Epidermal melanocyte (primary cell): ENCODE measurements around the gene RCAN1.

Experiments
- DNase-seq: peaks from one replicate; pipeline ENCODE4 v3.0.0; 2011; ENCODE audit warnings: low spot score; ENCODE audit not compliant: insufficient read length

Gene RCAN1

GRCh38 chr21:34599534-34600101 is 15.3 kb downstream of the RCAN1 start:
- no peak for DNase-seq

DNA sequence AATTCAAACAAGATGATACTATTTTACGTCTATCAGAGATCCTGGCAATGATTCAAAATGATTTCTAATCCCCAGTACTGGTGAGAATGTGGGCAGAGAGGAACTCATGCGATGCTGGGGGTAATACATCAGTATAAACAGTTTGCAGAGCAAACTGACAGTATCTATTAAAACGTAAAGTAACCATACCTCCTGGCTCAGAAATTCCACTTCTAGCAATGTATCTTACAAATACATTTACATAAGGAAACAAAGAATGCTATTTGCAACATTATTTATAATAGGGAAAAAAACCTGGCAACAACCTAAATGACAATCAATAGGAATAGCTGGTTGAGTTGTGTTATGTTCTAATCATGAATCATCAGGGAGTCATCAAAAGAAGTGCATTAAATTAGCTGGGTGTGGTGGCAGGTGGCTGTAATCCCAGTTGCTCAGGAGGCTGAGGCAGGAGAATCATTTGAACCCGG is 15.9 kb downstream of the RCAN1 start:
- no peak for DNase-seq

GRCh38 chr21:34597406-34597805 is 17.5 kb downstream of the RCAN1 start:
- DNase-seq, result no peak

DNA sequence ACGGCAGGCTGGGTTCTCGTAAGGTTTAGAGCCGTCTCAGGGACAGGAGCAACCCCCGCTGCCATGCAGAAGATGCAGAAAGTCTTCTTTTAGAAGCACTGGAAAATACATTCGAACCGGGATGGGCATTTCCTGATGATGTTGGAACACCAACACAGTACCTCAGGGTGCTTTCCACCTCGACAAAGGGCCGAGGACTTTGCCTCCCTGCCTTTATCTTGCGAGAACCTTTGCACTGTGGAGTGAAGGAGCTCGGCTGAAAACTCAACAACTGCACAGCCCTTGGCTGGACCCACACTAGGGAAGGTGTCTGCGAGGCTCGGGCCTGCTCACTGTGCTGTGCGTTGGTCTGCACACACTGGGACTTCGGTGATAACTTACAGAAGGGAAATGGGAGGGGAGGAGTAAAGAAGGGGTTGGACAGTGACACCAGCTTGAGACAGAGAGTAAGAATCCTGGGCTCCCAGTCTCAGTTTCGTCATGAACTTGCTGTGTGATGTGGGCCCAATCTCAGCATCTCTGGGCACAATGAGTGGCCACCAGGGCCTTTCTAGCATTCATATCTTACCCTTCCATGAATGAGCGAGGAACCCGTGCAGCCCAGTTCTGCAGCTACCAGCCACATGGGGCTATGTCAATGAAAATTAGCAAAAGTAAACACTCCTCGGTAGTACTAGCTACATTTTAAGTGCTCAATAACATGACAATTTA is 18.2 kb downstream of the RCAN1 start:
- DNase-seq, result no peak

- DNase-seq, result no peak
These were observed 19.5 kb downstream of the RCAN1 start for GRCh38 chr21:34595457-34595856.

DNA sequence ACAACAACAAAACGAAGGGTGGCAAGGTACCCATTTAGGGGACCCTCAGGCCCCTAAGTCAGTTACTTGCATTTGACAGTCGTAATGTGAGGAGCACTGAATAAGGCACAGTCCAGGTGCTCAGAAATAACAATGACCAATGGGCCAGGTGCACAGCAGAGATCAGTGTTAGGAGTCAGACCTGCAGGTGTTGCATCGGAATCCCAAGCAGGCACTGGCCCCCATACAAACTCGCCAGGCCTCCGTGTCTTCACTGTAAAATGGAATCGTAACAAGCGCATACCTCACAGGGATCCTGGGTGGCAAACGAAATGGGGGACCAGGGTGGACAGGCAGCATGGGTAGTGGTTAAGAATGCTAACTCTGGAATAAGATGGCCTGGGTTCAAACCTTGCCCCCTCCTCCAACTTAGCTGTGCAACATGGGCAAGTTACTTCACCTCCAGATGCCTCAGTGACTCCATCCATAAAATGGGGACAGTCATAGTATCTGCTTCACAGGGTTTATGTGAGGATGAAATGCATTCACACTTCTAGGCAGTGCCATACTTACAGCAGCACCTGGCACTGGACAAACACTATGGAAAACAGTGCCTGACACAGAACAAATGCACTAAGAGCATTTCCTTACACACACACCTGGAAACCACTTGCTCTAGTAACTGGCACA is 20.2 kb downstream of the RCAN1 start:
- no peak for DNase-seq

GRCh38 chr21:34593954-34594531 is 20.9 kb downstream of the RCAN1 start:
- no peak for DNase-seq

- DNase-seq, result no peak
These were observed 21.5 kb downstream of the RCAN1 start for GRCh38 chr21:34593423-34593822.

DNA sequence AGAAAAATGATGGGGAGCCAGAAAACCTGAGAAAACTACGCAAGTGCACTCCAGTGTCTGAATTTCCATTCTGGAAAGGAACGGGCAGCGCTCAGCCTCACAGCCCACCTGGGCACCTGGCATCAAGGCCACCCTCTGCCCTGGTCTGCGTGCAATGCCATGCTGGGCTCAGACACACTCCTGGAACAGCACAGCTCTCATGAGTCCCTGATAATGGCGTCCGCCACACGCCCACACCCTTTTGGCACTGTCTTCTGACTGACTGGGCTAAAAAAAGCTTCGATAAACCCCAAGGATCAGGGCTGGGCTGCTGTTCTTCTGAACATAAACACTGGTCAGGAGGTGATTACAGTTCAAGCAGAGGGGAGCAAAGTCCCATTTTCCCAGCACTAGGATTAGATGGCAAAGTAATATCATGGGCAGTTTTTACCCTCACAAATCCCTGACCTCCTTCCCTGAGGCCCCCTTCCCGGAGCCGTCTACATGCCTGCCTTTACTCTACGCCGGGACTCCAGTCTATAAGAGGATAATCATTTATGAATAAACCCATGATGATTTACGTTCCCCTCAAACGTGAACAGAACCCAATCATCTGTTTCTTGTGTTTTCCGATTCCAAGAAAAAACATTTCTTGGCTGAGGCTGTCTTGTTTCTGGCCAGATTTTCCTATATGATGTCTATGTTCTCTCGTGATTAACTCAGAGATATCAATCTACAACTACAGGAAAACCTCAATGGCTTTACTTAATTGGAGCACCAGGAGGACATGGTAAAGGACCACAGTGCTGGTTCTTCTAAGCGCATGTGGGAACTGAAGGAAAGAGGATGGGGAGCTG is 22.6 kb downstream of the RCAN1 start:
- no peak for DNase-seq

DNA sequence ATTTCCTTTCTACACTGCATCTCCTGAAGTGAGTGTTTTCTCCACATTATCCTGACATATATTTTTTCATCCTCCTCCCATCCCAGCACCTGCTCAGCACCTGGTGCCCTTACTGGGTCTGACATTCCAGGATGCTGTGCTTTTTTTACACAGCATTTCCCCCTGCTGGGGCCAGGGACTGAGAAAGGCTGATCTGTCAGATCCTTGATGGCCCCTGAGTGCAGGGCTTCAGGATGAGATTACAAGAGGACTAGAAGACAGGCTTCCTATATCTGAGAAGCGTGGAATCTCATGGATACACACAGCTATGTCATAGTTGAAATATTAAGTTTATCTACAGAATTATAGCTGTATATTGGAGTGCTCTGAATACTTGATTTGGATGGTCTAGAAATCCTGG is 24.4 kb downstream of the RCAN1 start:
- DNase-seq, result no peak

DNA sequence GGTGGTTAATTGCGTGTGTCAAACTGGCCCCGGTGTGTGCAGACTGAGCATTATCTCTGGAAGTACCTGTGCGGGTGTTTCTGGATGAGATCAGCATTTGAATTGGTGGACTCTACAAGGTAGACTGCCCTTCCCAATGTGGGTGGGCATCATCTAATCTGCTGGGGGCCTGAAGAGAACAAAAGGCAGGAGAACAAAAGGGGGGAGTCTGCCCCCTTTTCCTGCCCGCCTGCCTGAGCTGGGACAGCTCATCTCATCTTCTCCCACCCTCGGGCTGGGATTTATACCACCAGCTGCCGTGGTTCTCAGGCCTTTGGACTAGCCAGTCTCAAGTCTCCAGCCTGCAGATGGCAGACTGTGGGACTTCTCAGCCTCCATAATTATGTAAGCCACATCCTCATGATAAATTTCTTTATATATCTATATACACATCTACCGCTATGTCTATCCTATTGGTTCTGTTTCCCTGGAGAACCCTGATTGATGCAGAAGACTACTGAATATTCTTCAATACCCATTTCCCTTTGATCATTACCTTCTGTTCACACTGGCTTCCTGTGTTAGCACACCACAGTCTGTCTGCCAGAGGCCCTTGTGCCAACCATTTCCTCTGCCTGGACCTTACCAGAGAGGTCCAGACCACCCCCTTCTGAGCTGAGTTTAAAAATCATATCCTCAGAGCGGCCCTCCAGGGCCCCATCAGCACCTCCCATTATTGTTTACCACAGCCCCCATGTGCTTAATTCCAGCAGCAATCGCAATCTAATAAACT is 25.2 kb downstream of the RCAN1 start:
- DNase-seq, result no peak

DNA sequence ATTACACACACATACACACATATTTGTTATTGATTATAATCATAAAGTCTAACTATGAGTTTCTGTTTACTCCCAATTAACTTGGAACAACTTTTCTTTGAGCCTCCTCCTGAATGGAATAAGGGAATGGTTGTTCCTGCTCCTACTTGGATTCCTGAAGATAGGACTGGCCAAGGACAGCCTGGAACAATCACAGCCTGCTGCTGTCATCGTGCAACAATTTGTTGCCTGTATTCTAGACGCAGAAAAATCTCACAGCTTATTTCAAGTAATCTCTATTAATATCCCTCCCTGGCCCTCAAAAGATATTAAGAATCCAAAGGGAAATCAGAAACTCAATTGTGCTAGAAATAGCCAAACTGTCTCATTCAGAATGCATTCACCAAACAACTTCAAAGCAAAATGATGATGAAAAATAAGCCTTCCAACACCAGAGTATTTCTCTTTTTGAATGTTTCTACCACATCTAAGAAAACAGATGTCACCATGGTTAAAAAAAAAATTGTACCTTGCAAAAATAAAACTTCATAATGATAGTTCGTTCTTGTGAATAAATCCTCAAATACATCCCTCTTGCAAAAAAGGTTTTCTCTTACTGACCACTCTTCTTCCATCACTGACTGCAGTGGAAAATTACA is 30.9 kb downstream of the RCAN1 start:
- DNase-seq, result no peak

GRCh38 chr21:34582506-34583150 is 32.3 kb downstream of the RCAN1 start:
- no peak for DNase-seq

DNA sequence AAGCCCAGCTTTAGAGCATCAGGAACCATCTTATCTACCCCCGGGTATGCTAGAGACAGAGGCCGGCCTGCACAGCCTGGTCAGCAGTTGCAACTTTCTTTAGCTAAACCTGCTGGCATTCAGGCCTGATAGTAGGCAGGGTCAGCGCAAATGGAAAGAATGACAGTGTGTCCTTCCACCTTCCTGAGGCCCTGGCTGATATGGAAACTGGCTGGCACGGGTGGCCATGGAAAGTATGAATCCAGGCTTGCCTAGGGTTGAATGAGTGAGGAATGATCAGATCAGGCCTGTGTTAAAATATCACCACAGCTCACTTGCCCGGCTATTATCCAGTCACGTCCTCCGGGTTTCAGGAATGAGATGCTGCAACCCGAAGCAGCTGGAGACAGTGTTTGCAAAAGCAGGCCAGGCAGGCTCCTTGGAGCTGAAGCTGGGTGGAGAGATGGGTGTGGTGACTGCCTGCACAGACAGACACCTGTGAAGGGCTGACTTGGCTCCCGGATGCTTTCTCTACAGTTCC is 34.7 kb downstream of the RCAN1 start:
- DNase-seq, result no peak

GRCh38 chr21:34579411-34579810 is 35.5 kb downstream of the RCAN1 start:
- no peak for DNase-seq

DNA sequence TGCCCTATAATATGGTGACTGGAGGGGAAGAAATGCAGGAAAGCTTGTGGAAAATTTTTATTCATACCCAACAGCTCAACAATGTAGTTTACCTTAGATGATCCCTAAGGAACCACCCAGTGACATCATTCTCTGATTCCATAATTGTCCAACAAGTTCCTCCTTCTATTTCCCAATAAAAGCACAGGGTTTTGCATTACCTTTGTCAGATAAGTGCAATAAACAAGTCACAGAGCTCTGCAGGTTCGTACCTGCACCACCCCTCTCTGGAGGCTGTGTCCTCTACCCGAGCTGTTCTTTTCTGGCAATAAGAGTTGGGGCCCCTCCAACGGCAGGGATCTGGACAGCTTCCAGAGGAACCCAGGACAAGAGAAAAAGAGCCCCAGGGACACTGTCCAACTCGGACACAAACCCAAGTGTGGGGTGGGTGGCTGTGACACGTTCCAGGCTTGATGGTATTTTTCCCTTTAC is 38.8 kb downstream of the RCAN1 start:
- no peak for DNase-seq

DNA sequence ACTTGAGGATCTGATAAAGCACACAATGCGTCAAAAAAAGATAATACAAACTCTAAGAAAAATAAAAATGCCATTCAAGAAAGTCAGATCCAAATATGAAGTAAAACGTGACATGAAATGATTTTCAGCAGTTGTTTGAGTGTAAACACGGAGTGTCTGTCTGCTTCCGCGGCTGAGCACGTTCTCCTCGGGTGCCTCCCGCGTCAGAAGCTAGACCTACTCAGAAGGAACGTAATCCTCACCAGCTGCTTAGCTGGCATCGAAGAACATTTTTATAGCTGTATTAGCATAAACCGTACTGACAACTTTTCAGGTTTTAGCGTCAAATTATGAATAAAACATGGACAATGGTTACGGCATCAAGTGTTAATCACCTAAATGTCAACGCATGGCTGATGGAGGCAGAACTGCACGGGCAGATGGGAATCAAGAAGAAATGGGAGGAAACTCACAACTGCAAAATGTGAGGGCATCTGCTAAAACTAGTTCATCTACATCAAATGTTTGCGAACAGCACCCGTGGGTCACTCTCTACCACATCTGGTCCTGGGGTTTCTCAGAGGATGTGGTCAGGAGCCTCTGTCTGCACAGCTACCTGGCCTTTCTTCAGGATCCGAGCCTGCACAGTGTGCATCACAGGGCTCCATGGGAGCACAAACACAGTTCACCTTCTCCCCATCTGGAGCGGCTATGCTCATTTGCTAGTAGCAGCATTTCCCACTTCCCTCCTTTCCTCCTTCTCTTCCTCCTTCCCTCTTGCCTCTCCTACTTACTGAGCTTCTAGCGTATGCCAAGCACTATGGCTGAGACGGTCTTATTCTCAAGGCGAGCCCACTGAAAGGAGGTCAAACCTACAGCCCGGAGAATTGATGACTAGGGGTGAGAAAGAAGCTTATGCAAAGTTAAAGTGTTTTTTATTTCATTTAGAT is 40.0 kb downstream of the RCAN1 start:
- no peak for DNase-seq

GRCh38 chr21:34571994-34572393 is 42.9 kb downstream of the RCAN1 start:
- DNase-seq, result no peak
